ENCODE measurements around the gene TRMT1.

GRCh38 chr19:13115936-13116281, 631 bp downstream of the TRMT1 start:
- TF ChIP-seq POLR2A (IDR thresholded peaks at IDR 0.05) (no peak), CTCF (IDR thresholded peaks at IDR 0.05 in 4 of 5, conservative IDR thresholded peaks at IDR 0.05 in 1 of 5) (no peak)
